ENCODE data around the gene MAZ. TPM values are rescaled to one million over a fixed set of nuclear protein-coding genes. Genes with fewer than 3 reads are reported as not detected.

The MAZ gene
- total RNA-seq, 2 experiments from 2014 or later: 427 to 438 TPM

DNA sequence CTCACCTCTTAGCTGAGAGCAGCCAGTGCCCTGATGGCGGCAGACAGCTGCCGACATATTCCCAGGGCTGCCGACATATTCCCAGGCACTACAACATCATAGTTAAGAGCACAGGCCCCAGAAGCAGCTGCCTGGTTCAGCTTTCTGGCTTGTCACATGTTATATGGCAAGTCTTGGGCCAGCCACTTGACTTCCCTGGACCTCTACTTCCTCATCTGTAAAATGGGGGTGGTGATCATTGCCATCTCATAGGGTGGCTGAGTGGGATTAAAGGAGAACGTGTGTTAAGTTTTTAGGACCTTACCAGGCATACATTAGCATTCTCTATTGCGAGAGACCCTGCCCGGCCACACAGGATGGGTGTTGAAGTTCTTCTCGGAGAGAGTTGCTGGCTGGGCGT lies 37.6 kb downstream of the MAZ start:
- Mint-ChIP-seq H3K27me3 (no peaks in the 10 kb centered on the region), H3K4me1 (peaks cover 4% of the 10 kb centered on the region), H3K27ac (no peak overlapping the region), H3K9me3 (no peaks in the 10 kb centered on the region), H3K36me3 (peaks cover 4% of the 10 kb centered on the region), H3K4me3 (no peak overlapping the region)
- DNase-seq: no peak

DNA sequence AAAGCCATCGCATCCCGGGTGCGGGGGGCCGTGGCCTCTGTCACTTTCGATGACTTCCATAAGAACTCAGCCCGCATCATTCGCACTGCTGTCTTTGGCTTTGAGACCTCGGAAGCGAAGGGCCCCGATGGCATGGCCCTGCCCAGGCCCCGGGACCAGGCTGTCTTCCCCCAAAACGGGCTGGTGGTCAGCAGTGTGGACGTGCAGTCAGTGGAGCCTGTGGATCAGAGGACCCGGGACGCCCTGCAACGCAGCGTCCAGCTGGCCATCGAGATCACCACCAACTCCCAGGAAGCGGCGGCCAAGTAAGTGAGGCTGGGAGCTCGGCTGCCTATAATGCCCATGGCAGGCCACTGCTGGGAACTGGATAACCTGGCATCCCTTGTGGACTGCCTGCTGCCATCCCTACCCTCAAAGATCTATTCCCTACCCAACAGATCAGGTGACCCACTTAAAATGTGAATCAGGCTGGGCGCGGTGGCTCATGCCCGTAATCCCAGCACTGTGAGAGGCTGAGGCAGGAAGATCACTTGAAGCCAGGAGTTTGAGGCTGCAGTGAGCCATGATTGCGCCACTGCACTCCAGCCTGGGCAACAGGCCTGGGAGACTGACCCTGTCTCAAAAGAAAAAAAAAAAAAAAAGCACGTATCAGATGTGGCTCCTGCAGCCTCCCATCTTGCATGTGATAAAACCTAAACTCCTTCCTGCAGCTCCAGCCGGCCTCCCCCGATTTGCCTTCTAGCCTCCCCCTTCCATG lies 38.4 kb downstream of the MAZ start:
- H3K27ac Mint-ChIP-seq: no peak overlapping the region

DNA sequence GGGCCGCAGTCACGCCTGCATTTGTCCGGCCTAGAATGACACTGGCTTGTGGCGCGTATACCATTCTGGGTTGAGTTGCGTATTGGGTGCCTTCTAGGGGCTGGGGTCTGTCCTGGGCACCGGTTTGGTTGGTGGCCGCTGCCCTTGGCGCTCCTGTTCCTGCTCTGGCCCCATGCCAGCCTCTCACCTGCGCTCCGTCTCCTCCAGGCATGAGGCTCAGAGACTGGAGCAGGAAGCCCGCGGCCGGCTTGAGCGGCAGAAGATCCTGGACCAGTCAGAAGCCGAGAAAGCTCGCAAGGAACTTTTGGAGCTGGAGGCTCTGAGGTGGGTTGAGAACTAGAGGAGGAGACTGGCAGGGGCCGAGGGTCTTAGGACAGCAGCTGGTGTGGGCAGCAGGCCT lies 39.3 kb downstream of the MAZ start:
- Mint-ChIP-seq H3K27me3 (no peaks in the 10 kb centered on the region), H3K9me3 (no peaks in the 10 kb centered on the region), H3K27ac (peak overlapping the region; percentile 20), H3K4me1 (peaks cover 4% of the 10 kb centered on the region), H3K4me3 (no peak overlapping the region), H3K36me3 (peaks cover 4% of the 10 kb centered on the region)
- DNase-seq: no peak

More for the DNA sequence above, 38.4 kb downstream of the MAZ start:
- H3K4me3 Mint-ChIP-seq: no peak overlapping the region
- no peaks in the 10 kb centered on the region for H3K9me3 Mint-ChIP-seq
- peaks cover 4% of the 10 kb centered on the region for H3K4me1 Mint-ChIP-seq
- H3K36me3 Mint-ChIP-seq: peaks cover 4% of the 10 kb centered on the region
- no peak for DNase-seq
- no peaks in the 10 kb centered on the region for H3K27me3 Mint-ChIP-seq

DNA sequence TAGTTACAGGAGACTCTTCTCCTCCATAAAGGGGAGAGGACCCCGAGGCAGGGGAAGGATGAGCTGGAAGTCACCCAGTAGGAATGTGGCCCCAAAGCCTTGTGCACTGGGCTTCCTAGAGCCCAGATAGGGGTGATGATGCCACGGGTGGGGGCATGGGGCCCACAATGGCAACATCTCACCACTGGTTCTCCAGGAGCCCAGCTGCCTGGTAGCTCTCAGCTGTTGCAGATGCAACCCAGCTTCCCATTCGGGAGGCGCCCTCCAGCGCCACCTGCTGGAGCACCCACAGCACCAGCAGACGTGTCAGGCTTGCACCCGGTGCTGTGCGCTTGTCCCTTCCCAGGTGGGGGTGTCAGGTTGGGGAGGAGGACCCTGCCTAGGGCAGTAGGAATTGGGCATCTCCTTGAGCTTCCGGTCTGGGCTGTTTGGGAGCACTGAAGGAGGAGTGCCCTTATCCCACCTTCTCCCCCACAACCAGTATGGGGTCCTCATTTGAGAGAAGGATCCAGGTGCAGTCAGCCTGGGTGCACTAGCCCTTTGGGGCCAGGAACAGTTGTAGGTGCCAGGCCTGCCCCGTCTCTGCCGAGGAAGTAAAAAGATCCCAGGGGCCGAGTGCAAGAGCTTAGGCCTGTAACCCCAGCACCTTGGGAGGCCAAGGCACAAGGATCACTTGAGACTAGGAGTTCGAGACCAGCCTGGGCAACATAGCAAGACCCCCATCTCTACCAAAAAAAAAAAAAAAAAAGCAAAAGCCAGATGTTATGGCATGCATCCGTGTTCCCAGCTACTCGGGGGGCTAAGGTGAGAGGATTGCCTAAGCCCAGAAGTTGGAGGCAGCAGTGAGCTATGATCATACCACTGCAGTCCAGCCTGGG lies 42.3 kb downstream of the MAZ start:
- H3K4me1 Mint-ChIP-seq: peaks cover 4% of the 10 kb centered on the region
- H3K27ac Mint-ChIP-seq: no peak overlapping the region
- no peaks in the 10 kb centered on the region for H3K9me3 Mint-ChIP-seq
- DNase-seq: peak; percentile 81
- H3K36me3 Mint-ChIP-seq: peaks cover 4% of the 10 kb centered on the region
- no peak overlapping the region for H3K4me3 Mint-ChIP-seq
- H3K27me3 Mint-ChIP-seq: no peaks in the 10 kb centered on the region

DNA sequence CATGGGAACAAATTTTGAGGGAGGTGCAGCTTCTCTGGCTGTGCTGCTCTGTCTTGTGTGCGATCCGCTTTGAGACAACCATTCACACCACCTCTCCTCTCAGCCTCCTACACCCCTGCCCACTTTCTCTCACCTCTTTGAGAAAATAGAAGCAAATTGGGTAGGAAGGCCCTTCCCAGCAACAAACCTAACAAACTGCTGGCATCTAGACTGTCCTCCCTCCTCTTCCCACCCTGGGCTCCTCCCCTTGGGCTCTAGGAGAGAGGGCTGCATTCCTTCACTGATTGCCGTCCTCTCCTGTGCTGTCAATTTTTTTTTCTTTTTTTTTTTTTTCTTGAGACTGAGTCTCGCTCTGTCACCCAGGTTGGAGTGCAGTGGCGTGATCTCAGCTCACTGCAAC lies 43.2 kb downstream of the MAZ start:
- Mint-ChIP-seq H3K4me3 (no peak overlapping the region), H3K27me3 (no peaks in the 10 kb centered on the region), H3K4me1 (peaks cover 4% of the 10 kb centered on the region), H3K9me3 (no peaks in the 10 kb centered on the region), H3K27ac (no peak overlapping the region), H3K36me3 (peaks cover 4% of the 10 kb centered on the region)
- no peak for DNase-seq

DNA sequence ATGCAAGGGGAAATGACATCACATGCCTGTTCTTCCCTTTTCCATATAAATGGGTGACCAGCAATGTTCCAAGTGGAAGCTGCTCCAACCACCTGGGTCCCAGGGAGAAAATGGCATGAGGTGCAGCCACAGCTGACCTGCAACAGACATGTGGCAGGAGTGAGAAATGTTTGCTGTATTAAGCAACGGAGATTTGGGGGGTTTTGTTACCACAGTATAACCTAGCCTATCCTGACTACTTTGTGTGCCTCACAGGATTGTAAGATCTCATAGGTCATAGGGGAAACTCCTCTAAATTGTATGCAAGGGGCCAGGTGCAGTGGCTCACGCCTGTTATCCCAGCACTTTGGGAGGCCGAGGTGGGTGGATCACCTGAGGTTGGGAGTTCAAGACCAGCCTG lies 44.7 kb downstream of the MAZ start:
- Mint-ChIP-seq H3K27ac (no peak overlapping the region), H3K4me3 (no peak overlapping the region), H3K27me3 (no peaks in the 10 kb centered on the region), H3K36me3 (peaks cover 4% of the 10 kb centered on the region), H3K4me1 (peaks cover 4% of the 10 kb centered on the region), H3K9me3 (no peaks in the 10 kb centered on the region)
- no peak for DNase-seq

DNA sequence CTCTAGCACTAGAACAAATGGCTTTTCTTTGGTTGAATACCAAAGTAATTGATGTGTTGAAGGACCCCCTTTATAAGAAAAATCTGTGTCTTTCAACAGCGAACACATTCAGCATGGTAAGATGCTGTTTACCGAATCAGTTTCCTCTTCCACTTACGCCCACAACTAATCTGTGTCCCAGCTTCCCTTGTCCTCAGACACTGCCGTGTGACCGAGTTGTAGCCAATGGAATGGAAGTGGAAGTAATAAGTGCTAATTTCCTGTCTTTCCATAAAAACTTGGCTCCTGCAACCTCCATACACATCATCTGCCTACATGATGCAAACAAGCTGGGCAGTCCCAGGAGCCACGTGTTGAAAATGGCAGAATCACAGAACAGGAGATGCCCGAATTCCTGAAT lies 46.3 kb downstream of the MAZ start:
- no peak for DNase-seq
- no peak overlapping the region for H3K27ac Mint-ChIP-seq
- H3K36me3 Mint-ChIP-seq: no peaks in the 10 kb centered on the region
- no peak overlapping the region for H3K4me3 Mint-ChIP-seq
- no peaks in the 10 kb centered on the region for H3K27me3 Mint-ChIP-seq
- peaks cover 6% of the 10 kb centered on the region for H3K4me1 Mint-ChIP-seq
- H3K9me3 Mint-ChIP-seq: no peaks in the 10 kb centered on the region

DNA sequence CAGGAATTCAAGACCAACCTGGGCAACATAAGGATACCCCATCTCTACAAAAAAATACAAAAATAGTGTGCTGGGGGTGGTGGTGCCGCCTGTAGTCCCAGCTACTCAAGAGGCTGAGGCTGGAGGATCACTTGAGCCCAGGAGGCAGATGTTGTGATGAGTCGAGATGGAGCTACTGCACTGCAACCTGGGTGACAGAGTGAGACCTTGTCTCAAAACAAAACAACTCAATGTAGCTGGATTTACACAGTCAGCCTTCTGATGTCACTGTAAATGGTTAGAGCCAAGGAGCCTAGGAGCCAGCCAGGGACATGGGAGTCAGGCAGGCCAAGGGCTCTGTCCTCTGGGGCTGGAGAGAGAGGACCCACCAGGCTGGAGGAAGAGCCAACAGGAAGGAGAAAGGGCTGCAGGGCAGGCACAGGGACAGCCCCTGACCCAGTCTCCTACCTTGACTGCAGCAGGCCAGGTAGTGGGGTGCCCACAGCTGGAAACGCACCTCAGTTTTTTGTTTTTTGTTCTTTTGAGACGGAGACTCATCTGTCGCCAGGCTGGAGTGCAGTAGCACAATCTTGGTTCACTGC lies 48.3 kb downstream of the MAZ start:
- Mint-ChIP-seq H3K36me3 (peaks cover 4% of the 10 kb centered on the region), H3K27me3 (no peaks in the 10 kb centered on the region), H3K9me3 (no peaks in the 10 kb centered on the region), H3K4me1 (peaks cover 4% of the 10 kb centered on the region), H3K27ac (no peak overlapping the region), H3K4me3 (no peak overlapping the region)
- DNase-seq: no peak

DNA sequence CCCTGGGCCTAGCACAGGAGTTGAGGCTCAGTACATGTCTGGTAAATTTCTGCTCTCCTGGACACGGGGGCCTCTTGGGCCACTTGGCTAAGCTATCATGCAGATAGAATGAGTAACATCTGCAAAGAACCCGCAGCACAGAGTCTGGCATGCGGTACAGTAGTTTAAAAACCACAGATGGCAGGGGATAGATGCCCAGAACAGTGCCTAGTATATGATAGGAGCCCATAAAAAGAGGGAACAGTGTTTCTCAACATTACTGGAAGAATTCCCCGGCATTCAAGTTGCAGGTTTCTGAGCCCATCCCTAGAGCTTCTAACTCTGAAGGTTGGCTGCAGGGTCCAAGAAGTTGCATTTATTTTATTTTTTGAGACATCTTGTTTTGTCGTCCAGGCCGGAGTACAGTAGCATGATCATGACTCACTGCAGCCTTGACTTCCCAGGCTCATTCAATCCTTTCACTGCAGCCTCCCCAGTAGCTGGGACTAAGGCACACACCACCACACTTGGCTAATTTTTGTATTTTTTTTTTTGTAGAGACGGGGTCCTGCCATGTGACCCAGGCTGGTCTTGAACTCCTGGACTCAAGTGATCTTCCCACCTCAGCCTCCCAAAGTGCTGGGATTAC lies 50.9 kb downstream of the MAZ start:
- Mint-ChIP-seq H3K27ac (no peak overlapping the region), H3K9me3 (no peaks in the 10 kb centered on the region), H3K4me1 (peaks cover 16% of the 10 kb centered on the region), H3K27me3 (no peaks in the 10 kb centered on the region), H3K4me3 (no peak overlapping the region), H3K36me3 (peaks cover 16% of the 10 kb centered on the region)
- no peak for DNase-seq

DNA sequence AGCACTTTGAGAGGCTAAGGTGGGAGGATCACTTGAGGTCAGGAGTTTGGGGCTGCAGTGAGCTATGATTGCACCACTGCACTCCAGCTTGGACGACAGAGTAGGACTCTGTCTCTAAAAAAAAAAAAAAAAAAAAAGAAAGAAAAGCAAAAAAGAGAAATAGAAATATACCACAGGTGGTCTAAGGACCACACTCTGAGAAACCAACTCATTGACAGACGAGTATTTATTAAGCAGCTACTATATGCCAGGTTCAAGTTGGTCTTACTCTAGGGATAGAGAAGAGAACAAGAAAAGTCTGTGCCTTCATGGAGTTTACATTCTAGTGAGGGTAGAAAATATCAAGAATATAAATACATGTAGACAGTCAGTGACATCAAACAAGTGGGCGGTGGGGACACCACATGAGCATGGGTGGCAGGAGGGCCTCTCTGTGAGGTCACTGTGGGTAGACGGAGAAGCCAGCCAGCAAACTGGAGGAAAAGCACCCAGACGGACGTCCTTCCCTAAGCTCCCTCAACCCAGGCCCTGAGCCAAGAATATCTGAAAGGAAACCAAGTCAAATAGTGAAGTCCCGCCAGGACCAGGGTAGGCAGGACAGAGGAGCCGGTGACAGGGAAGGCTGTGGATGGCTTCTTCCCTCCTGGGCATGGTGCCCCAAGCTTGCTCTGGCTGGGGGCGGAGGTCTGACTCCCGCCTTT lies 52.0 kb downstream of the MAZ start:
- no peaks in the 10 kb centered on the region for H3K9me3 Mint-ChIP-seq
- no peaks in the 10 kb centered on the region for H3K27me3 Mint-ChIP-seq
- no peak overlapping the region for H3K4me3 Mint-ChIP-seq
- no peak overlapping the region for H3K27ac Mint-ChIP-seq
- peaks cover 16% of the 10 kb centered on the region for H3K4me1 Mint-ChIP-seq
- no peak for DNase-seq
- H3K36me3 Mint-ChIP-seq: peaks cover 16% of the 10 kb centered on the region

DNA sequence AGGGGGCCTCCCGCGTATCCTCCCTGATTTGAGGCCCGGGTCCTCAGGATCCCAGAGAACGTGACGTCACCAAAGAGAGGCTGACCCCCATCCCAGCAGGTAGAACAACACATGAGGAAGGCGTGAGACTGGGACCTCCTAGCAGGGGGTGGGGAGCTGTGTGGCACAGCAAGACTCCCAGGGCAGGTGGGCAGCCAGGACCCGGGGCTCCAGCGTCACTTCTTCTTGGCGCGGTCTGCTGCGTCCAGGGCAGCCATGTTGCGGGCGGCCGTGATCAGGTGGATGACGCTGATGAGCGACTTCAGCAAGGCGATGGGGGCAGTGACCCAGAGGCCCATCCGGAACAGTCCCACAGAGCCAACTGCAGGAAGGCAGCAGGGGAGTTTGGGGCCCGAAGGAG lies 52.6 kb downstream of the MAZ start:
- no peaks in the 10 kb centered on the region for H3K27me3 Mint-ChIP-seq
- H3K36me3 Mint-ChIP-seq: peaks cover 16% of the 10 kb centered on the region
- no peak overlapping the region for H3K27ac Mint-ChIP-seq
- H3K9me3 Mint-ChIP-seq: no peaks in the 10 kb centered on the region
- DNase-seq: no peak
- H3K4me3 Mint-ChIP-seq: no peak overlapping the region
- peaks cover 17% of the 10 kb centered on the region for H3K4me1 Mint-ChIP-seq

DNA sequence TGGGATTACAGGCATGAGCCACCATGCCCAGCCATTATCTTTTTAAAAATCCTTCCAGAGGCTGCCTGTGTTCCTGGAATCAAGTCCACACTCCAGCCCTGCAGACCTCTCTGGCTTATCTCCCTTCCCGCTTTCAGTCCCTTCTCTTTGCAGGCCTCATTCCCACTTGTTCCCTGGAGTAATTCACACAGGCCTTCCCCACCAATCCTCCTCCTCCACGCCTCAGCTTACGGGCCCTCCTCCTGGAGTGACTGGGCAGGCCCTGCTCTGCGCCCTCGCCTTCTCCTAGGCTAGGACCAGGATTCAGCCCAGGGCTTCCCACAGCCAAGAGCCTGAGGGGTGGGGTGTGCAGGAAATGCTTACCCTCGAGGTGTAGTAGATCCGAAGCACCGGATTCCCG lies 53.9 kb downstream of the MAZ start:
- no peaks in the 10 kb centered on the region for H3K27me3 Mint-ChIP-seq
- no peak overlapping the region for H3K4me3 Mint-ChIP-seq
- H3K4me1 Mint-ChIP-seq: peaks cover 17% of the 10 kb centered on the region
- peaks cover 16% of the 10 kb centered on the region for H3K36me3 Mint-ChIP-seq
- DNase-seq: no peak
- peak overlapping the region; percentile 22 for H3K27ac Mint-ChIP-seq
- no peaks in the 10 kb centered on the region for H3K9me3 Mint-ChIP-seq
